ENCODE measurements around the gene PDE4B. TPM values are rescaled to one million over a fixed set of nuclear protein-coding genes. Genes with fewer than 3 reads are reported as not detected.
A peak's percentile ranks its signal among the peaks of the same experiment; 100 is the strongest.

Gene PDE4B
- 100 to 1,000 TPM; 126 to 400 (median 150) TPM for polyA plus RNA-seq (ENCODE audit: low read depth in 6 of 6)

DNA sequence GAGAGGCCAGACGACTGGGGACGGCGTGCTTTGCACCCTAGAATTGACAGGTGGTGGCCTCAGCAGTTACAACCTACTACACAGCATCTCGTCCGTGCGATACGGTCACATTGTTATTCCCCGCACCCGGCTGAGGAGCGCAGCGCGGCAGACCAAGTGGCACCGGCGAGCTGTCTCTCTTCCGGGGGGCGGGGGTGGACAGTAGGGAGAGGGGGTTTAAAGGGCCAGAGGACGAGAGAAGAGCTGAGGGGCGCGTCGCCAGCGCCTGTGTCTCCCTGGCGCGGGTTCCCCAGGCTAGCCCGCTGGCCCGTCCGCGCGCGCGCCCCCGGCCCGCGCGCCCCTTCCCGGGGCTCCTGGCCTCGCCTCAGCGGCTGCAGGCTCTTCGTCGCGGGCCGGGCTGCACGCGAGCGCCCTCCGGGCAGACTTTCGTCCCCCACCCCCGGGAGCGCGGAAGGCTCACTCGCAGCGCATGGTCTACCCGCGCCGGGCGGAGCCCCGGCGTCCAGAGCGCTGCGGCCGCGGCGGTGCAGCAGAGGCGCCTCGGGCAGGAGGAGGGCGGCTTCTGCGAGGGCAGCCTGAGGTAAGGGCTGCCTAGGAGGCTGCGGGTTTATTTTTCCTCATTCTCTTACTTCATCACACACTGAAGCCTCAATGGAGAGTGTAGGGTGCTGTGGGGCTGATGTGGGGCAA is at the start of gene PDE4B:
TSS of gene PDE4B (plus strand) at position 227 of the 690 bp plus-strand sequence.
- H3K27me3 Mint-ChIP-seq, result peaks cover 35 to 46% (median 36%) of the 10 kb centered on the region in 3 donors
- H3K27ac Mint-ChIP-seq, result peak within 1 kb of the TSS in 2 of 6 donors; percentile 44 to 97
- H3K4me3 Mint-ChIP-seq, result peak within 1 kb of the TSS in 2 of 8 donors; percentile 50 to 83
- peaks cover 4 to 17% of the 10 kb centered on the region in 2 donors for H3K36me3 Mint-ChIP-seq
- no peak for ATAC-seq (ENCODE audit: low read depth in 2 of 2)
- DNase-seq, result no peak
- H3K4me1 Mint-ChIP-seq, result peaks cover 0 to 5% (median 0%) of the 10 kb centered on the region in 3 donors
- H3K9me3 Mint-ChIP-seq, result peaks cover 8 to 34% (median 15%) of the 10 kb centered on the region in 7 donors

GRCh38 chr1:65744731-65745130 is 48.0 kb upstream of the PDE4B start:
- H3K4me3 Mint-ChIP-seq, result no peak overlapping the region
- ATAC-seq (ENCODE audit: low read depth in 2 of 2) (no peak), DNase-seq (no peak)
- peaks cover 0 to 12% (median 0%) of the 10 kb centered on the region in 3 donors for H3K27me3 Mint-ChIP-seq
- H3K36me3 Mint-ChIP-seq, result peaks cover 0 to 8% of the 10 kb centered on the region in 2 donors
- H3K27ac Mint-ChIP-seq, result no peak overlapping the region
- no peaks in the 10 kb centered on the region for H3K4me1 Mint-ChIP-seq
- peaks cover 11 to 31% (median 17%) of the 10 kb centered on the region in 7 donors for H3K9me3 Mint-ChIP-seq

GRCh38 chr1:65751961-65752360 is 40.7 kb upstream of the PDE4B start:
- H3K27ac Mint-ChIP-seq, result no peak overlapping the region
- H3K4me3 Mint-ChIP-seq, result no peak overlapping the region
- peaks cover 0 to 1% (median 0%) of the 10 kb centered on the region in 7 donors for H3K9me3 Mint-ChIP-seq
- no peaks in the 10 kb centered on the region for H3K4me1 Mint-ChIP-seq
- DNase-seq (no peak), ATAC-seq (ENCODE audit: low read depth in 2 of 2) (no peak)
- H3K27me3 Mint-ChIP-seq, result peaks cover 0 to 3% (median 0%) of the 10 kb centered on the region in 3 donors
- no peaks in the 10 kb centered on the region for H3K36me3 Mint-ChIP-seq

GRCh38 chr1:65756616-65757015 is 36.1 kb upstream of the PDE4B start:
- Mint-ChIP-seq H3K36me3 (no peaks in the 10 kb centered on the region), H3K4me1 (no peaks in the 10 kb centered on the region), H3K27ac (no peak overlapping the region), H3K9me3 (no peaks in the 10 kb centered on the region), H3K4me3 (no peak overlapping the region), H3K27me3 (no peaks in the 10 kb centered on the region)
- DNase-seq, result no peak
- ATAC-seq (ENCODE audit: low read depth in 2 of 2), result no peak

DNA sequence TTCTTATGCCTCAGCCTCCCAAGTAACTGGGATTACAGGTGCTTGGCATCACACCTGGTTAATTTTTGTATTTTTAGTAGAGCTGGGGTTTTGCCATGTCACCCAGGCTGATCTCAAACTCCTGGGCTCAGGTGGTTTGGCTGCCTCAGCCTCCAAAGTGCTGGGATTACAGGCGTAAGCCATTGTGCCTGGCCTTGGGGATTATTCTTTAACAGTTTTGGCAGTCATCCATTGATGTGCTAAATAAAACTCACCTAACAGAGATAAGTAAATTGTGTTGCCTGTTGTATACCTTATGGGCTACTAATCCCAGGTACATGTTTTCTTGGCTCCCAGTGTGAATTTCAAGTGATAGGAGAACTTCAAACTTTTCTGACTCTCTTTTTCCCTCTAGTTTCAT is 35.2 kb upstream of the PDE4B start:
- H3K4me1 Mint-ChIP-seq, result no peaks in the 10 kb centered on the region
- peaks cover 0 to 5% (median 0%) of the 10 kb centered on the region in 3 donors for H3K27me3 Mint-ChIP-seq
- no peak for DNase-seq
- ATAC-seq (ENCODE audit: low read depth in 2 of 2), result no peak
- H3K9me3 Mint-ChIP-seq, result no peaks in the 10 kb centered on the region
- H3K4me3 Mint-ChIP-seq, result no peak overlapping the region
- H3K36me3 Mint-ChIP-seq, result no peaks in the 10 kb centered on the region
- H3K27ac Mint-ChIP-seq, result no peak overlapping the region

GRCh38 chr1:65758128-65758527 is 34.6 kb upstream of the PDE4B start:
- Mint-ChIP-seq H3K4me1 (no peaks in the 10 kb centered on the region), H3K9me3 (no peaks in the 10 kb centered on the region), H3K27me3 (peaks cover 0 to 8% (median 0%) of the 10 kb centered on the region in 3 donors), H3K27ac (no peak overlapping the region), H3K36me3 (no peaks in the 10 kb centered on the region), H3K4me3 (no peak overlapping the region)
- ATAC-seq (ENCODE audit: low read depth in 2 of 2) (no peak), DNase-seq (no peak)

- no peak for ATAC-seq (ENCODE audit: low read depth in 2 of 2)
- Mint-ChIP-seq H3K4me1 (no peaks in the 10 kb centered on the region), H3K9me3 (peaks cover 0 to 4% (median 0%) of the 10 kb centered on the region in 7 donors), H3K36me3 (no peaks in the 10 kb centered on the region), H3K27ac (no peak overlapping the region), H3K4me3 (no peak overlapping the region), H3K27me3 (peaks cover 0 to 8% (median 0%) of the 10 kb centered on the region in 3 donors)
- no peak for DNase-seq
Measured at GRCh38 chr1:65759516-65759915, 33.2 kb upstream of the PDE4B start.

- no peak for DNase-seq
- Mint-ChIP-seq H3K27me3 (peaks cover 0 to 8% (median 0%) of the 10 kb centered on the region in 3 donors), H3K4me1 (no peaks in the 10 kb centered on the region), H3K9me3 (peaks cover 0 to 17% (median 7%) of the 10 kb centered on the region in 7 donors), H3K36me3 (no peaks in the 10 kb centered on the region), H3K4me3 (no peak overlapping the region), H3K27ac (no peak overlapping the region)
- ATAC-seq (ENCODE audit: low read depth in 2 of 2), result no peak
Measured at GRCh38 chr1:65762081-65762862, 30.4 kb upstream of the PDE4B start.

DNA sequence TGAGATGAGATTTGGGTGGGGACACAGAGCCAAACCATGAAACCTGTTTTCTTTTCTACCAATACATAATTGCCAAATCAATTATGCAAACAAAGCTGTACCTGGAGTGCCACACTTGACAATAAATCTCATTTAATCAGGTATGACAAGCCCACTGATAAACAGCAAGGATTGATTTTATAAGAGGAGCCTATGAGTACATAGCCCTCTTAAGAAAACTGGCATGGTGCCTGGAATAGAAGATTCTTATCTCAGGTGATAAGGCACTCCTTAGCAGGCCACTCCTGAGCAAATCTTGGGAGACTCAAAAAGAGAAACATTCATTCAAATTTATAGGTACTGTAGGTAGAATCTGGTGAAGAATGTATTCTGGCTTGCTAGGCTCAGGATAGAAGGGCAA is 28.6 kb upstream of the PDE4B start:
- Mint-ChIP-seq H3K36me3 (no peaks in the 10 kb centered on the region), H3K27me3 (peaks cover 0 to 8% (median 0%) of the 10 kb centered on the region in 3 donors), H3K4me1 (no peaks in the 10 kb centered on the region), H3K27ac (no peak overlapping the region), H3K4me3 (no peak overlapping the region), H3K9me3 (peaks cover 2 to 17% (median 7%) of the 10 kb centered on the region in 7 donors)
- ATAC-seq (ENCODE audit: low read depth in 2 of 2) (no peak), DNase-seq (no peak)

- no peak overlapping the region for H3K27ac Mint-ChIP-seq
- no peak overlapping the region for H3K4me3 Mint-ChIP-seq
- no peak for ATAC-seq (ENCODE audit: low read depth in 2 of 2)
- peaks cover 2 to 17% (median 7%) of the 10 kb centered on the region in 7 donors for H3K9me3 Mint-ChIP-seq
- H3K36me3 Mint-ChIP-seq, result no peaks in the 10 kb centered on the region
- no peak for DNase-seq
- peaks cover 0 to 8% (median 0%) of the 10 kb centered on the region in 3 donors for H3K27me3 Mint-ChIP-seq
- no peaks in the 10 kb centered on the region for H3K4me1 Mint-ChIP-seq
Measured at GRCh38 chr1:65765631-65766030, 27.1 kb upstream of the PDE4B start.

- Mint-ChIP-seq H3K4me1 (no peaks in the 10 kb centered on the region), H3K9me3 (peaks cover 2 to 12% (median 6%) of the 10 kb centered on the region in 7 donors), H3K27me3 (no peaks in the 10 kb centered on the region), H3K36me3 (no peaks in the 10 kb centered on the region), H3K27ac (no peak overlapping the region), H3K4me3 (no peak overlapping the region)
- DNase-seq (no peak), ATAC-seq (ENCODE audit: low read depth in 2 of 2) (no peak)
Measured at GRCh38 chr1:65769636-65770035, 23.1 kb upstream of the PDE4B start.

GRCh38 chr1:65772607-65773006 is 20.1 kb upstream of the PDE4B start:
- ATAC-seq (ENCODE audit: low read depth in 2 of 2) (no peak), DNase-seq (no peak)
- Mint-ChIP-seq H3K27me3 (no peaks in the 10 kb centered on the region), H3K4me3 (no peak overlapping the region), H3K9me3 (peaks cover 0 to 9% (median 1%) of the 10 kb centered on the region in 7 donors), H3K4me1 (no peaks in the 10 kb centered on the region), H3K36me3 (no peaks in the 10 kb centered on the region), H3K27ac (no peak overlapping the region)

DNA sequence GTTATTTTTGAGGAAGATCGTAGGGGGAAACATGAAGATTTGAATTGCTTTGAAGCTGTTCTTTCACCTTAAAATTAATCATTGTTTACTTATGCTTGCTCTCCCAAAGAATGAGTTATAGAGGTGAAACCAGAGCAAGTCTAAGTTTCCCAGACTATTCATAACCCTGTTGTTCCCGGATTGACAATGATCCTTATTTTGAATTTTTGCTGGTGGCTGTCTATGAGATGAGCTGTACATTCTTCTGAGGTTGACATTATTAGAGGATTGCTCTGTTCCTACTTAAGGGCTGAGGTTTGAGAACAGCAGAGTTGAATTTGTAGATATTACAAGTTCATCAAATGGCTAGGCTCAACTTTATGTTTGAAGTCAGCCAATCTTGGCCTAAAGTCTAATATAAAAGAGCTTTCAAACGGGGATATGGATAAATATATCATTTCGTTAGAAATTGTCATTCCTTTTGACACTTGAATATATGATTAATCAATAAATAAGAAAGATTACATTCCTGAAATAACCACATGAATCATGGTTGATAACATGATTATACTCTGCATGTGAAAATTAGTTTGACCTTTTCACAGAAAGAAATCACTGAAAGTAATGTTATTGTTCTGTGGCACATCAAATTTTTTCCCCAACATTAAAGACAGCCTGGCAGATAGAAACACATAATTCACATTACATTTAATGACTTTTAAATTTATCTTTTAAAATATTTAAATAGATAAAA is 19.1 kb upstream of the PDE4B start:
- ATAC-seq (ENCODE audit: low read depth in 2 of 2) (no peak), DNase-seq (no peak)
- H3K4me3 Mint-ChIP-seq, result no peak overlapping the region
- H3K36me3 Mint-ChIP-seq, result no peaks in the 10 kb centered on the region
- H3K4me1 Mint-ChIP-seq, result no peaks in the 10 kb centered on the region
- H3K27me3 Mint-ChIP-seq, result no peaks in the 10 kb centered on the region
- H3K27ac Mint-ChIP-seq, result no peak overlapping the region
- peaks cover 0 to 9% (median 1%) of the 10 kb centered on the region in 7 donors for H3K9me3 Mint-ChIP-seq

Data from naive B cell (primary cell).